Loucy (cell line): ENCODE measurements around the gene TMEM185A.
"Not testable (repeated sequence)": the region's sequence is repeated elsewhere in the genome, so short reads cannot be mapped to it uniquely, and the experiment has no call there.

Source experiments
- H2AFZ ChIP-seq: fragments of 200-600 bp; sonication (generic); 2 replicates; pipeline ENCODE4 v1.6.0; 2016; ENCODE audit warnings: antibody characterized with exemption, mild to moderate bottlenecking, low read length, moderate library complexity
- H3F3A ChIP-seq: fragments of 200-600 bp; 2 replicates; pipeline ENCODE4 v1.6.0; 2016; ENCODE audit warnings: antibody characterized with exemption, low read depth, mild to moderate bottlenecking
- H3K27me3 ChIP-seq: fragments of 200-600 bp; sonication (generic); 2 replicates; pipeline ENCODE4 v1.6.1; 2014; ENCODE audit warnings: low read length, mild to moderate bottlenecking; ENCODE audit not compliant: insufficient read depth, poor library complexity, severe bottlenecking
- H3K36me3 ChIP-seq: fragments of 200-600 bp; sonication (generic); 2 replicates; pipeline ENCODE4 v1.6.1; 2016; ENCODE audit warnings: low read length; ENCODE audit not compliant: insufficient read depth
- H3K4me1 ChIP-seq: fragments of 200-600 bp; sonication (generic); 2 replicates; pipeline ENCODE4 v1.5.1; 2014; ENCODE audit warnings: low read length, mild to moderate bottlenecking; ENCODE audit not compliant: insufficient read depth, poor library complexity, severe bottlenecking
- H3K4me2 ChIP-seq: fragments of 200-600 bp; sonication (generic); 2 replicates; pipeline ENCODE4 v1.6.0; 2014; ENCODE audit warnings: antibody characterized with exemption, low read length, low read depth, mild to moderate bottlenecking; ENCODE audit not compliant: poor library complexity, severe bottlenecking
- H3K4me3 ChIP-seq: fragments of 200-600 bp; sonication (generic); 2 replicates; pipeline ENCODE4 v1.5.1; 2014; ENCODE audit warnings: low read length, mild to moderate bottlenecking, mixed read lengths; ENCODE audit not compliant: poor library complexity, severe bottlenecking
- H3K79me2 ChIP-seq: fragments of 200-600 bp; sonication (generic); 2 replicates; pipeline ENCODE4 v1.6.1; 2014; ENCODE audit warnings: low read length; ENCODE audit not compliant: insufficient read depth
- H3K9ac ChIP-seq: fragments of 200-600 bp; sonication (generic); 2 replicates; pipeline ENCODE4 v1.6.0; 2014; ENCODE audit warnings: mild to moderate bottlenecking, low read depth, low read length, moderate library complexity; ENCODE audit not compliant: poor library complexity, severe bottlenecking
- H3K9me2 ChIP-seq: fragments of 200-600 bp; sonication (generic); replicated peaks from 2 replicates; pipeline ENCODE4 v1.6.1; 2016; ENCODE audit warnings: low read depth, low read length, mixed read lengths
- H3K9me3 ChIP-seq: fragments of 200-600 bp; sonication (generic); 2 replicates; pipeline ENCODE4 v1.6.1; 2014; ENCODE audit warnings: mild to moderate bottlenecking, antibody characterized with exemption, low read length, low read depth; ENCODE audit not compliant: insufficient read depth
- H4K20me1 ChIP-seq: fragments of 200-600 bp; sonication (generic); 2 replicates; pipeline ENCODE4 v1.6.0; 2014; ENCODE audit warnings: antibody characterized with exemption, low read length, mild to moderate bottlenecking; ENCODE audit not compliant: insufficient read depth, poor library complexity, severe bottlenecking
- EZH2phosphoT487 ChIP-seq: fragments of 200-600 bp; IDR thresholded peaks from 2 replicates; pipeline ENCODE4 v1.6.1; 2018; ENCODE audit warnings: antibody characterized with exemption, mild to moderate bottlenecking, moderate library complexity, borderline replicate concordance
- TF ChIP-seq, protein P1 (sequence below): fragments of 200-600 bp; sonication (generic); conservative IDR thresholded peaks from 2 replicates; pipeline ENCODE4 v1.5.1; 2014; ENCODE audit warnings: mild to moderate bottlenecking, antibody characterized with exemption, low read length

The TMEM185A gene

DNA sequence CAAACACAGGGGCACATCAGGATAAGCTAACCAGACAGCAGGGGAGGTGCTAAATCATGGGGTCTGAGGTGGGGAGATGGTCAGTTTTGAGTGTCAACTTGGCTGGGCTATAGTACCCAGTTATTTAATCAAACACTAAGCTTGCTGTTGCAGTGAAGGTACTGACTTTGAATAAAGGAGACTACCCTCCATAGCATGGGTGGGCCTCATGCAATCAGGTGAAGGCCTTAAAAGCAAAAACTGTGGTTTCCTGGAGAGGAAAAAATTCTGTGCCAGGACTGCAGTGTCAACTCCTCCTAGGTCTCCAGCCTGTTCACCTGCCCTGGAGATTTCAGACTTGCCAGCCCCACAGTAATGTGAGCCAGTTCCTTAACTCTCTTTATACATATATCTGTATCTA lies 23.9 kb downstream of the TMEM185A start:
- Histone ChIP-seq H3K4me3 (no peak overlapping the region), H3K9me3 (no peaks in the 10 kb centered on the region), H4K20me1 (no peaks in the 10 kb centered on the region), H3K4me2 (no peak overlapping the region), H3K4me1 (no peaks in the 10 kb centered on the region), H3K9ac (no peak overlapping the region), H3K9me2 (no peaks in the 10 kb centered on the region), H3K36me3 (peaks cover 21% of the 10 kb centered on the region; the same call in 1 of the 2 replicates), H3F3A (no peaks in the 10 kb centered on the region), H3K79me2 (peaks cover 2% of the 10 kb centered on the region; the same call in 1 of the 2 replicates), H3K27me3 (no peaks in the 10 kb centered on the region), H2AFZ (no peak overlapping the region)
- TF ChIP-seq, protein P1, sequence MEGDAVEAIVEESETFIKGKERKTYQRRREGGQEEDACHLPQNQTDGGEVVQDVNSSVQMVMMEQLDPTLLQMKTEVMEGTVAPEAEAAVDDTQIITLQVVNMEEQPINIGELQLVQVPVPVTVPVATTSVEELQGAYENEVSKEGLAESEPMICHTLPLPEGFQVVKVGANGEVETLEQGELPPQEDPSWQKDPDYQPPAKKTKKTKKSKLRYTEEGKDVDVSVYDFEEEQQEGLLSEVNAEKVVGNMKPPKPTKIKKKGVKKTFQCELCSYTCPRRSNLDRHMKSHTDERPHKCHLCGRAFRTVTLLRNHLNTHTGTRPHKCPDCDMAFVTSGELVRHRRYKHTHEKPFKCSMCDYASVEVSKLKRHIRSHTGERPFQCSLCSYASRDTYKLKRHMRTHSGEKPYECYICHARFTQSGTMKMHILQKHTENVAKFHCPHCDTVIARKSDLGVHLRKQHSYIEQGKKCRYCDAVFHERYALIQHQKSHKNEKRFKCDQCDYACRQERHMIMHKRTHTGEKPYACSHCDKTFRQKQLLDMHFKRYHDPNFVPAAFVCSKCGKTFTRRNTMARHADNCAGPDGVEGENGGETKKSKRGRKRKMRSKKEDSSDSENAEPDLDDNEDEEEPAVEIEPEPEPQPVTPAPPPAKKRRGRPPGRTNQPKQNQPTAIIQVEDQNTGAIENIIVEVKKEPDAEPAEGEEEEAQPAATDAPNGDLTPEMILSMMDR = no peak
- TF ChIP-seq EZH2phosphoT487 = no peak

DNA sequence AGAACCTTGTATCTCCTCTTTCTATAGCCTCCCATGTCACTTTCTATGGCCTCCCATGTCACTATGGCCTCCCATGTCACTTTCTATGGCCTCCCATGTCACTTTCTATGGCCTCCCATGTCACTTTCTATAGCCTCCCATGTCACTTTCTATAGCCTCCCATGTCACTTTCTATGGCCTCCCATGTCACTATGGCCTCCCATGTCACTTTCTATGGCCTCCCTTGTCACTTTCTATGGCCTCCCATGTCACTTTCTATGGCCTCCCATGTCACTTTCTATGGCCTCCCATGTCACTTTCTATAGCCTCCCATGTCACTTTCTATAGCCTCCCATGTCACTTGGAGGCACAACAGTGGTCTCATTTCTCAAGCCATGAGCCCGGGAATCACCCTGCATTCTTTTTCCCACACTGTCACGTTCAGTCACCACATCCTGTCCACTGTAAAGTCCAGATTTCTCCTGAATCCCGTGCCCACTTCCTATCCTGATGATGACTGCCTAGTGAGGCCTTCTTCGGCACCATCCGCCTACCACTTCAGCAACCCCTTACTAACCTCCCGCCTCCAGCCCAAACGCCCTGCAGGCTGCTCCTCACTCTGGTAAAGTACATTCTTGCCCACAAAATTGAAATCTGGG lies 26.2 kb downstream of the TMEM185A start:
- H3K36me3 ChIP-seq = peaks cover 21% of the 10 kb centered on the region; the same call in 1 of the 2 replicates

DNA sequence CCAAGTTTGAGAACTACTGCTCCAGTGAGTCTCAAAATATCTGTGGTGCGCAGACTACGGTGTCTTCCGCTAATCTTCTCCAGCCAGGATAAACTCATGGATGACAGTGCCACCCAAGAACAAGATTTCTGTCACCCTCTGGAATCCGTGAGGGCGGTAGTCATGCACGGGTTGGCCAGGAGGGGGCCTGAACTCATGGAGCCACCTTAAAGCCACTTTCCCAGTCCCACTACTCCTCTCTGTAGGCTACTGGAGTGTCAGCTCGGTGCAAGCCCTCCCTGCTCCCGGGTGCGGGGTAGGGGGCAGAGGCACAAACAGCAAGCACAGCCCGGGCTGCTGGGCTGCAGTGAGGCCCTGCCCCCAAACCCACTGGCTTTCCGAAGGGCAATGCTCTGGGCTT lies 33.0 kb downstream of the TMEM185A start:
- not testable (repeated sequence) for H2AFZ ChIP-seq, H3K4me3 ChIP-seq, H3K9ac ChIP-seq, H3K36me3 ChIP-seq, H3K9me2 ChIP-seq, H3K9me3 ChIP-seq, H3K4me2 ChIP-seq, H3K27me3 ChIP-seq, H3K4me1 ChIP-seq, H3F3A ChIP-seq, H3K79me2 ChIP-seq, H4K20me1 ChIP-seq

More for the DNA sequence above, 26.2 kb downstream of the TMEM185A start:
- not testable (repeated sequence) for H3K79me2 ChIP-seq, H4K20me1 ChIP-seq, H3K9me2 ChIP-seq, H3K4me3 ChIP-seq, H3K27me3 ChIP-seq, H3K9ac ChIP-seq, H3K4me1 ChIP-seq, H3F3A ChIP-seq, H3K4me2 ChIP-seq, H2AFZ ChIP-seq, H3K9me3 ChIP-seq

DNA sequence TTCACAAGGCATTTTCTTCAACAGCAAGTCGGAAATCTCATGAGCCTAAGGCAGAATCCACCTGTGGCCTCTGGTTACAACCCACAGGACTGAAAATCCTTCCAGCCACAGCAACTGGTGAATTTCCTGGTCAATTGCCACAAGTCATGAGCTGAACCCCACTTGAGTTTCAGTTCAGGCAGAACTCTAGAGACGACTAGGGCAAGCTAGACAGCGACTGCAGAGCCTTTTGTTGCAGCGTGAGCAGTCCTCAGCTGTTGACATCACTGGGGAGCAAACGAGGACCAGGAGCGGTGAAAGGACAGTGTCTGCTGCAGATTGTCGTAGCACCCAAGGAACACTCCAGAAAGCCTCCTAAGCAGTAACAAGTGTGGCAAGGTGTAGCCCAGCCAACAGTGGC lies 35.6 kb downstream of the TMEM185A start:
- H3K9me3 ChIP-seq, H3K9ac ChIP-seq, H2AFZ ChIP-seq, H3K9me2 ChIP-seq, H3K27me3 ChIP-seq, H3K4me1 ChIP-seq, H3K4me2 ChIP-seq, H3K79me2 ChIP-seq, H3K36me3 ChIP-seq, H4K20me1 ChIP-seq, H3K4me3 ChIP-seq, H3F3A ChIP-seq: not testable (repeated sequence)

DNA sequence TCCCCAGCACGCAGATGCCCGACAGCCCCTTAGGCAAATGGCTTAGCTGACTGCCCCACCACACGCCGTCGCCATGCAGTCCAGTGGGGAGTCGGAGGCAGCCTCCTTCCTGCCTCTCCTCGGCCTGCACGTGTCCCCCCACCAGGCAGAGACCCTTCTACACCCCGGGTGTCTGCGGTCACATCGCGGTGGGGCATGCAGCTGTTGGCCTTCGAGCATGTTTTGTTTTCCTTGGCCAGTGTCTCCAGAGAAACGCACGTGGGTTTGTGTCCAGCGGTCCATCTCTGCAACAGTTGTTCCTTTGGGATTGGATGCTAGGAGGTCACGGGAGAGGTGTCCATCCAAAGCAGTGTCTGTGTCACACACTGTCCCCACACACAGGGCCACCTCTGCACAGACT lies 36.4 kb downstream of the TMEM185A start, which contains the start of gene HSFX2:
Gene HSFX2 (minus strand): TSS at position 101 of the 400 bp plus-strand sequence. CDS start 614 bp downstream, outside the sequence.
- not testable (repeated sequence) for H3K4me2 ChIP-seq, H3K9me2 ChIP-seq, H2AFZ ChIP-seq, H3K79me2 ChIP-seq, H4K20me1 ChIP-seq, H3K9me3 ChIP-seq, H3K9ac ChIP-seq, H3K4me3 ChIP-seq, H3F3A ChIP-seq, H3K36me3 ChIP-seq, H3K4me1 ChIP-seq, H3K27me3 ChIP-seq

DNA sequence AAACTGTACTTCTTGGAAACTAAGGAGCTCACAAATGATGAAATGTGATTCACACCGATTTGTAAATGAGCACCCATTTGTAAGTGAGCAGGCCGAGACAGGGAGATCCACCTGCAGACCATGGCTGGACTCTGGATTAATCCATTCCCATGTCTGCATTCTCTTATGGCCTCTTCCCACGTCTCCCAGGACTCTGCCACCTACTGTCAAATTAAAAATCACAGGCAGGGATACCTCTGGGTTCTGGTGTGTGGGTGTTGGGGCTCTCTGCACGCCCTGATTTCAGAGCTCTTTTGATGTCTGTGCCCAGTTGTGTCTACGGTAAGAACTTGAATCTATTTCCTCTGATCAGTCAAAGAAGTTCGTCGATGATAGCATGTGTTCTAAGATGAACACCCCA lies 40.6 kb downstream of the TMEM185A start:
- not testable (repeated sequence) for H3K9me2 ChIP-seq, H3K9ac ChIP-seq, H3K27me3 ChIP-seq, H3K4me3 ChIP-seq, H2AFZ ChIP-seq, H4K20me1 ChIP-seq, H3K36me3 ChIP-seq, H3K4me2 ChIP-seq, H3F3A ChIP-seq, H3K79me2 ChIP-seq, H3K4me1 ChIP-seq, H3K9me3 ChIP-seq

DNA sequence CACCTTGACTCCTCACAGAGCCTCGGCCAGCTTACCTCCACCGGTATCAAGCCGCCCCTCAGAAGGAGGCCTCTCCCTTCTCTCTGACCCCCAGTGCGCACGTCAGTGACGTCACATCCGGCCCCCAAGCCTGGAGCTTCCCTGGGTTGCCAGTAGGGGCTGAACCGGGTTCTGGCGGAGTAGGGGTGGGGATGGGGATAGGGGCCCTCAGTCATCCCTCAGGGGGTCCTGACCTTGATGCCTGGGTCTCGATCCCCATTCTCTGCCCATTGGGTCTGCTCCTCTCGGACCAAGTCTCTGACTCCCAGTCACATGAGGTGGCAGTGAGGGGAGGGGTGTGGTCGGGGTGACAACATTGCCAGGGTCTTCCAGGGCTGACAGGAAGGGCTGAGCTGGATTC lies 44.2 kb downstream of the TMEM185A start, which contains the start of gene MAGEA9B:
Gene MAGEA9B (minus strand): TSS at position 101 of the 400 bp plus-strand sequence. CDS start 4,280 bp downstream, outside the sequence.
- H3K9ac ChIP-seq = not testable (repeated sequence)

More for the DNA sequence above, 44.2 kb downstream of the TMEM185A start, which contains the start of gene MAGEA9B:
- not testable (repeated sequence) for H2AFZ ChIP-seq, H3K4me2 ChIP-seq, H3K9me2 ChIP-seq, H3K36me3 ChIP-seq, H3F3A ChIP-seq, H3K79me2 ChIP-seq, H4K20me1 ChIP-seq, H3K4me3 ChIP-seq, H3K4me1 ChIP-seq, H3K27me3 ChIP-seq, H3K9me3 ChIP-seq
